C4-2B (cell line): ENCODE results near the gene ELAVL3.

Experiments
- ZFX ChIP-seq: fragments of 450-650 bp; IDR thresholded peaks from 2 replicates; pipeline ENCODE4 v1.6.1; 2017
- TF ChIP-seq, protein P1 (sequence below): fragments of 450-650 bp; conservative IDR thresholded peaks from 2 replicates; pipeline ENCODE4 v1.5.1; 2017; ENCODE audit warnings: mild to moderate bottlenecking

DNA sequence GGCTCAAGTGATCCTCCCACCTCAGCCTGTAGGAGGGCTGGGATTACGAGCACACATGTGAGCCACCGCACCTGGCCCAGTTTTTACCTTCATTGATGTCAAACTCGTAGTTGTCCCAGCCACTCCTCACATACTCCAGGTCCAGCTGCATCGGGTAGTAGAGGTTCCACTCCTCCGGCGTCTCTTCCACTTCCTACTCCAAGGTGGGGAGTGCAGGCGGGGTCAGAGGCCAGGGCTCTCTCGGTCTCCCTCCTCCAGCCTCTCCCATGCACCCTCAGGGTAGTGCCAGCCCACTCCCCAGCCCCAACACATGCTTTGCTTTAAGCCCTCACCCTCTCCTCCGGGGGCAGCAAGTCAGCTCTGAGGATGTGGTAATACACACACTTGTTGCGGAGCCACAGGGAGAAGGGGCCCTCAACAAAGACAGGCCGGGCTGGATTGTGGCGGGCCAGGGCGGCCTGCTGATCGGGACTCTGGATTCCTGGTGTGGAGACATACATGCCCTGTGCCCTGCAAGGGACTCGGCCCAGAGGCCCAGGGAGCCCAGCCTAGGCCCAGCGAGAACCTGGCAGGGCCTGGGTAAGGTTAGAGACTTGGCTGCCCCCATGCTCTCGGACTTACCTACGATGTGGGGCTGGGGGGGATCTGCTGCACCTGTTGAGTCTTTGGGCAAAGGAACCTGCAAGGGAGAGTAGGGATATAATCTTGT lies 26.7 kb upstream of the ELAVL3 start:
- TF ChIP-seq, protein P1, sequence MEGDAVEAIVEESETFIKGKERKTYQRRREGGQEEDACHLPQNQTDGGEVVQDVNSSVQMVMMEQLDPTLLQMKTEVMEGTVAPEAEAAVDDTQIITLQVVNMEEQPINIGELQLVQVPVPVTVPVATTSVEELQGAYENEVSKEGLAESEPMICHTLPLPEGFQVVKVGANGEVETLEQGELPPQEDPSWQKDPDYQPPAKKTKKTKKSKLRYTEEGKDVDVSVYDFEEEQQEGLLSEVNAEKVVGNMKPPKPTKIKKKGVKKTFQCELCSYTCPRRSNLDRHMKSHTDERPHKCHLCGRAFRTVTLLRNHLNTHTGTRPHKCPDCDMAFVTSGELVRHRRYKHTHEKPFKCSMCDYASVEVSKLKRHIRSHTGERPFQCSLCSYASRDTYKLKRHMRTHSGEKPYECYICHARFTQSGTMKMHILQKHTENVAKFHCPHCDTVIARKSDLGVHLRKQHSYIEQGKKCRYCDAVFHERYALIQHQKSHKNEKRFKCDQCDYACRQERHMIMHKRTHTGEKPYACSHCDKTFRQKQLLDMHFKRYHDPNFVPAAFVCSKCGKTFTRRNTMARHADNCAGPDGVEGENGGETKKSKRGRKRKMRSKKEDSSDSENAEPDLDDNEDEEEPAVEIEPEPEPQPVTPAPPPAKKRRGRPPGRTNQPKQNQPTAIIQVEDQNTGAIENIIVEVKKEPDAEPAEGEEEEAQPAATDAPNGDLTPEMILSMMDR: no peak
- no peak for TF ChIP-seq ZFX
